DMS79 (cell line): ENCODE results near the gene BTBD16.

Experiments
- DNase-seq: peaks from one replicate; lab custom pipeline; 2025; lab: John Stamatoyannopoulos, UW

Gene BTBD16

DNA sequence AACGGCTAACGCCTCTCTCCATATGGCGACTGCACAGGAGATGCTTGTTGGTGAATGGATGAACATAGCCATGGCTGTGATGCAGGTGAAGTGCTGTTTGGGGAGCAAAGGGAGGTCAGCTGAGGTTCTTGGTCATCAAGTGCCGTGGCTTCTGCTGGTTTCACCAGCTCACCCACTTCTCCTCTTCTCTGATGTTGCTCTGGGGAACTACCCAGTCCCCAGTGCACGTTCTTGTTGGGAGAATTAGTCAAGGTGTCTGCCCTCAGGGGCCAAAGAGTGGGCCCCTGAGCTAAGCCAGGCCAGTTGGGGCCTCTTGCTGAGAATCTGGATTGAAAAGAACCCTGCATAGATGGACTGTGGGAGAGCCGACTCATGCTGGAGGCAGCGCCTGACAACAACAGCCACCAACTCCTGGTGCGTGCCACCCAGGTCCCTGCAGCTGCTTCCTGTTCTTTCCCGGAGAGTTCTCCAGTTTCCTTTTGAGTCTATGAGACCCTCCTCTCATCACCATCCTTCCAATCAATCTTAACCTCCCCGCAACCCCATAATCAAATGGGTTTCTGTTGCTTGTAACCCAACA lies 3.0 kb downstream of the BTBD16 start:
- DNase-seq: no peak

DNA sequence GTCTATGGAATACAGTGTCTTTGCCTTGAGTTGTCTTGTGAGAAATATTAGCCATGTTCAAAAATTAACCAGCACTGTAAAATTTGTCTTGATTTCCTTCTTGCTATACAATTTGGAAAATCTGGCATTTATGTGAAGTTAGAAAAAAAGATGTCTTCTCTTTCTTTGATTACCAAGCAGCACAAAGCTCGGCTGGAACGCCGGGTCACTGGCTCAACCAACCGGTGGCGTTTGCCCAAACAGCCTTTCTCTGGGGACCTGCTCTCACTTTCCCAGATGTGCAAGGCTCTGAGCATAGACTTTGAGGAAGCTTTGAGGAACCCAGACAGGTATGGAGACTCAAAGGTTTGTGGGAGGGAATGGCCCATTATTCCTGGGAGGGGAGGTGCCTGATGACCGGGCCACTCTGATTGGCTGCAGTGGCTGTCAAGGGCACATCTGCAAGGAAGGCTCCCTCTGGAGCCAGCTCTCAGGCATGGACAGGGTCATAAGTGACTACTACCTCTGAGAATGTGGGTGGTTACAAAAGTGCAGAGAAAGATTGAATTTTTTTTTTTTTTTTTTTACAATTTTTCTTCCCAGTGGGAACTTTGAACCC lies 5.6 kb downstream of the BTBD16 start:
- DNase-seq: no peak

DNA sequence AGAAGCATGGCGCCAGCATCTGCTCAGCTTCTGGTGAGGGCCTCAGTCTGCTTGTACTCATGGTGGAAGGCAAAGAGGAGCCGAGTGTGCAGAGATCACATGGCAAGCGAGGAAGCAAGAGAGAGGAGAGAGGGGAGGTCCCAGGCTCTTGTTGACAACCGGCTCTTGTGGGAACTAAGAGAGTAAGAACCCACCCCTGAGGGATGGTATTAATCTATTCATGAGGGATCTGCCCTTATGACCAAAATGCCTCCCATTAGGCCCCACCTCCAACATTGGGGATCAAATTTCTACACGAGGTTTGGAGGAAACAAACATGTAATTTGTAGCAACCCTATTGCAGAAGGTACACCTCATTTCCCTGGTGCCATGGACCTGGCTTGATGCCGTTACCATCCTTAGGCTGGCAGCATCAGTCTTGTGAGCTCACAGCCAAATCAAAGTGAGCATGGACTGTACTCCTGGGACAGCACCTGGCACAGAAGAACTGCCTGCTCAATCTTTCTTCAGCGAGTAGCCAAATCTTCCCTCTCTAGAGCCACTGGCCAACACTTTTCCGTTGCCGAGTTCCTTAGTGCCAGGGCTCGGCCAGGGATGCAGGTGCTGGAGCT lies 6.5 kb downstream of the BTBD16 start:
- DNase-seq: no peak

DNA sequence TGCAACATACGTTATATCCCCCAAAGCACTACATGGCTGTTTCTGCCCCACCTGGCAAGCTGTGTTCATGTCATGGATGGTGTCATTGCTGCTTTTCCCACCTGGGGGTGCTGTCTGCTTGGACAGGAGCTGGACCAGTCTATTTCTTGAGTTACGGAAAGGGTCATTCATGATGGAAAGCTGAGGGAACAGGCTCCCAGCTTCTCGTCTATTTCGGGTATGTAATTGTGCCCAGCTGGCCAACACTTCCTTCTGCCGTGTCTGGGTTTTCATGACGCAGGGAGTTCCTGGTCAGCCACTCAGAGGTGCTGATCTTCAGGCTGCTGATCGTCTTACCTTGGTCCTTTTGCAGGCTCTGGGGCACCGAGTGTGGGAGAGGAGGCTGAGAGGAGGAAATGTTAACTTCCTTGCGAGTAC lies 8.6 kb downstream of the BTBD16 start:
- DNase-seq: no peak

DNA sequence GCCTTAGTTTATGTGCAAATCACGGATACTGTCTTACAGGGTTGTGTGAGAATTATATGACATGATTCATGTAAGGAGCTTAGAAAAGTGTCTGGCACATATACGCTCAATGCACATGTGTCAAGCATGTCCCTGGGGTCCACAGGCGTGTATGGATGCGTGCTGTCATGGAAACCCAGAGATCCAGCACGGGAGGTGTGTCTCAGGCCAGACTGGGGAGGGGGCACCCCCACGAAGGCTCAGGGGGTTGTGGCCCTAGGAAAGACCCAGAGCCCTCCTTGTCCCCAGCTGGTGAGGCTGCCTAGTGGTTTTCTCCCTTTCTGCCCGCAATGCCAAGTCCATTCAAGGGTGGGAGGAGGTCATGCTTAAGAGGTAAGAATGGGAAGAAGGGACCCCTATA lies 9.1 kb downstream of the BTBD16 start:
- no peak for DNase-seq

DNA sequence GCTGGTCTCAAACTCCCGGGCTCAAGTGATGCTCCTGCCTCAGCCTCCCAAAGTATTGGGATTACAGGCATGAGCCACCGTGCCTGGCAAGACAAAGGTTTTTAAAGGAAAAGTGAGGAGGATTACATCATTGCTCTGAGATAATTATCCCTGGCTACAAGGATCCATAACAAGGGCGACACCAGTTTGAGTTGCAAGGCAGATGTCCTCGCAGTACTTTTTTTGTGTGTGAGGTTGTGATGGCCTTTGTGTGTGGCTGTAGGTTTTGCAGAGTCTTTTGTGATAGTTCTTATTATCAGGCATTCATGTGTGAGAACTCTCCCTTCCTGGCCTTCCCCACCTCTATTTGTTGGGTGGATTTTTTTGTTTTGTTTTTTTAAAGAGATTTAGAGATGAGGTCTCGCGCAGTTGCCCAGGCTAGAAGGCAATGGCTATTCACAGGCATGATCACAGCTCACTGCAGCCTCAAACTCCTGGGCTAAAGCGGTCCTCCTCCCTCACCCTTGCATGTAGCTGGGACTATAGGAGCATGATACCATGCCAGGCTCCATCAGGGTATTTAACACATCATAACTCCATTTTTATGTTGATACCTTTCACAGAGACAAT lies 10.0 kb downstream of the BTBD16 start:
- no peak for DNase-seq

DNA sequence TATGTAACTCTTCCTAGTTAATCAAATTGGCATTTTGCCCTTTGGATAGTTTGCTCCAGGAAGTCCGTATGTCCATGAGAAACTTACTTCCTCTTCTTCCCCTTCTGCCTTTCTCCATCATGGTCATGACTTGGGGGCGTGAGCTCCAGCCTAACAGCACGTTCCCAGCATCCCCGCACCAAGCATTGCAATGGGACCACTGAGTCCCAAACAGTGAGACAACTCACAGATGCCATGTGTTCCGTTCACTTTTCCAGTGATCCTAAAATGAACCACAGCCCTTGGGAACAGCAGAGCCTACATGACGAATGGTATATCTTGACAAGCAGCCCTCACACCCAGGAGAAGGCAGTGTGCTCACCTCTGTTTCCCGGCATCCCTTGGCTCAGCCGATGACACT lies 10.7 kb downstream of the BTBD16 start:
- DNase-seq: no peak

DNA sequence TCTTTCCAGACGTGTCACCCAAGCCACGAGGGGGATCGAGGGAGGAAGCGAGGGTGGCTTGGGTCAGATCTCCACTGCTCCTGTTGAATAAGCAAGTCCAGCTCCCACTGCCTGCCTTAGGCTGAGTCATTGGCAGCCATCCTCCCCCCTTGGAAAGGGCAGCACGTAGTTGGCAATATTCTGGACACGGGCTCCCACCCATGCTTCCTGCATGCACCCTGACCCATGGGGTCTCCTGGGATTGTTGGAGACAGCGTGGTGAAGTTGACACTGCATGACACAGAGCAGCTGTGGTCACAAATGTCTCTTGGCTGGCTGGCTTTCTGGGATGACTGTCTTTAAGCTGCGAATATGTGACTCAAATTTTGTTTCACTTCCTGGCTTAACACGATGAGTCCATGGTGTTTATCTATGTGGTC lies 11.2 kb downstream of the BTBD16 start:
- DNase-seq: no peak

DNA sequence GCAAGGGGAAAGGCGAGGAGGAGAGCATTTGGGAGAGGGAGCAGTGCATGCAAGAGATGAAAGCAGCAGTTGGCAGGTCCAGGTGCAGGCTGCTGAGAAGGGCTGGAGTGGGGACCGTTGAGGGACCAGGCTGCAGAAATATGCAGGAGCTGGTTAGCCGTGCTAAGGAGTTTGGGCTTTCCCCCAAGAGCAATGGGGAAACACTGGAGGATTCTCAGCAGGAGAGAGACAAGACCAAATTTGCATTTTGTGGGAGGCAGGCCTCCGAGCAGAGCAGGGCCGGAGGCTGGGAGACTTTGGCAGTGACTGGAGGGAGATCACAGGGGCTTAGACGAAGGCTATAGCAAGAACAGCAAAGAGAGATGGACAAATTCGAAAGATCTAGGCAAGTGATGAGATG lies 11.8 kb downstream of the BTBD16 start:
- no peak for DNase-seq

DNA sequence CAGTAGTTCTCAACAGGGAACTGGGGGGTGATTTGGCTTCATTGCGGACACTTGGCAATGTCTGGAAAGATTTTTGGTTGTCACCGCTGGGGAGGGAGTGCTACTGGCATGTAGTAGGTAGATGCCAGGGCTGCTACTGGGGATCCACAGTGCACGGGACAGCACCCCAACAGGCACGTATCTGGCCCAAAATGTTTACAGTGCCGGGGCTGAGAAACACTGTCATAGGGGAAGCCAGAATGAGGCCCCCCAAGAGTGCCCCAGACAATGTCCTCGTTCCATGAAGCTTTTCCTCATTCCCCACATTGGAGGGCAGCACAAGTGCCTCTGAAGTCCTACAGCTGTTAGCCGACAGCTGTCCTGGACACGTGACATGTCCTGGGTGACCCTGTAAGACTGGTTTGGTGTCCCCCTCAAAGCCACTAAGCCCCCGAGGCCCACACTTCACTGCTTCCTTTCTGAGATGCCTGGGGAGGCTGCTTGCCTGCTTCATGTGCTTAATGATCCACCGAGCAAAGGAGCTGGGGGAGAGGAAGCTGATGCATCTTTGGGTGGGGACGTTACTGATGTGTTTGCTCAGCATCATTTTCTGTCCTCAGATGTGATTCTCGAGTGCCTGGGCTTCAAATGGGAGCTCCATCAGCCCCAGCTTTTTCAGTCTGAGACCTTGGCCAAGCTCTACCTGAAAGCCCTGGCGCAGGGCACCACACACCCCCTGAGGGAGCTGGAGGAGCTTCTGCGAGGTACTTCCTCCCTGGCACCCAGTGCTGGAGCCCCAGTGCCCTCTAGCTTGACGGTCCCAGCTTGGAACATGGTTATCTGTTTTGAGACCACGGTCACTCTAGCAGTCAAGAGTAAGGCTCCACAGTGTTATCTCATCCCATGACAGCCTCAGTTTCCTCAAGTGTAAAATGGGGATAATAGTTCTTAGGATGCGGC lies 14.7 kb downstream of the BTBD16 start:
- DNase-seq: no peak

DNA sequence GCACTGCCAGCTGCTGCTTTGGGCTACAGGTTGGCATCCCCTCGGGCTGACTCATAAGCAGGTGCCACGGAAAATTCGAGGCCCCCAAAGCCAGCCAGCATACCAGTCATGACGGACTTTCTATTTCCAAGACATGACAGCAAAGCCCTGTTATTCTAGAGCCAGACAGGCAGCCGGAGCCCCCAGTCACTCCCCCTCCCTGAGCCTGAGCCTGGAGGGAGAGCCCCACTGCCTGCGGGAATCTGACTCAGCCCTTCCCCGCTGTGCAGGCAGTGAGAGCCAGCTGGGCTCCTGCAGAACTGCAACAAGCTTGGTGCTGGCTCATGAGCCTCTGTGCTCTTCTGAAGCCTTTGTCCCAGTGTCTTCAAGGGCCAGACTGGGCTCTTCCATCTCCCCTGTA lies 15.8 kb downstream of the BTBD16 start:
- DNase-seq: no peak

DNA sequence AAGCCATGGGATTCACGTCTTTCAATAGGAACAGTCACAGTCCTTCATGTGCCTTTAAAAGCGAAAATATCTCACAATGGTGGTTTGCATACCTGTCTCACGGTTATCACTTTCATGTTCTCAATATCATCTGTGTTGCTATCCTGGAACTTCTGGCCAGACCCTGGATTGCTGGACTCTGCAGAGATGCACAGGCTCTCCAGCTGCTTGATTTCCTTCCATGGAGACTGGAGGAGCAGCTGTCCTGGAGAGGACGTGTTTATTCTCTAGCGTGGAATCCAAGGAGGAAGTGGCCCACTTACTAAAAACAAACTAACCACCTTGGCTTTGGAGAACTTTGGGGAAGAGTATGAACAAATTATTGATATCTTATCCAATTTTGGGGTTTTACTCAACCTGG lies 16.5 kb downstream of the BTBD16 start:
- DNase-seq: no peak

DNA sequence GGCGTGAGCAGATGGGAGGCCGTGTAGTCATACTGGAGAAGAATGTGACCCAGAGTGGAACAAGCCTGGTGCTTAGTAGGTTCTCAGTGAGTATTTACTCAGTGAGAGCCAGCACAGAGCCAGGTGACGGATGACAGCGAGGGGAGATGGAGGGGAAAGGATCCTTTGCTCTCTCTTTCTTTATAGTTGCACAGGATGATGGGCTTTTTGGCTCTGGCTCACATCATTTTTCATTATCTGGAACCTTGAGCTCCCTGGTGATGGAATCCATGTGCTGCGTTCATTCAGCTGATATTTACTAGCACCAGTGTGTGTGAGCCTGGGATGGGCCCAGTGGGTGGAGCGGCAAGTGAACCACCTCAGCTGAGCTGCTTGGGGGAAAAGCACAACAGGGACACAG lies 17.2 kb downstream of the BTBD16 start:
- DNase-seq: no peak

DNA sequence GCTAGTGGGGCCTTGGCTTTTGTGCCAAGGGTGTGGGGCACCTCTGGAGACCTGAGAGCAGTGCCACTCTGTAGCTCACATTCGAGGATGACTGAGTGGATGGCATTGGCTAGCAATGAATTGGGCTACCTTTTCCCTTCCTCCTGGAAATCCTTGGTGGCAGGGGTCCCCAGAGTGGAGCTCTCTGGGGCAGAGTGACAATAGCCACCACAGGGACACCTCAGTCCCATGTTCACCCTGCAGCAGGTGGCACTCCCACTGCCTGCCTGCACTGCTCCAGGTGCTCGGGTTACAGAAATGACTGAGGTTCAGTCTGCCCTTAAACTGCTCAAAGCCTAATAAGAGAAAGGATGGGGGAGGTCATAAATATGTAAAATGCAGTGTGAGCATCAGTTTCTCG lies 17.8 kb downstream of the BTBD16 start:
- no peak for DNase-seq

DNA sequence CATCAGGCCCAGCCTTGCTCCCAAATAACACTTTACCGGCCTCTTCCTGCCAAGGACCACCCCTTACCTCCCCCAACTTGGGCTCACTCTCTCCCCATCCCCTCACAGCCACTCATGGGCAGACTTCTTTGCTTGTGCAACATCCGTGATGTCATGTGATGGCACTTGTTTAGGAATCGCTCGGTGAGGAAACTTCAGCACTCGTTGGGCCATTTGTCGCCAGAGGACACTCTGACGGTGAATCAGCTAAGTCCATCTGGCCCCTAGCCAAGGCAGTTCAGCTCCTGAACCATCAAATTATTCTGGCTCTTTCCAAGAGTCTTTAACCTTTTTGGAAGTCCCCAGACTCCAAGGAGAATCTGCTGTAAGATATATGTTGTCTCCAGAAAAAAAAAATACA lies 19.2 kb downstream of the BTBD16 start:
- no peak for DNase-seq

DNA sequence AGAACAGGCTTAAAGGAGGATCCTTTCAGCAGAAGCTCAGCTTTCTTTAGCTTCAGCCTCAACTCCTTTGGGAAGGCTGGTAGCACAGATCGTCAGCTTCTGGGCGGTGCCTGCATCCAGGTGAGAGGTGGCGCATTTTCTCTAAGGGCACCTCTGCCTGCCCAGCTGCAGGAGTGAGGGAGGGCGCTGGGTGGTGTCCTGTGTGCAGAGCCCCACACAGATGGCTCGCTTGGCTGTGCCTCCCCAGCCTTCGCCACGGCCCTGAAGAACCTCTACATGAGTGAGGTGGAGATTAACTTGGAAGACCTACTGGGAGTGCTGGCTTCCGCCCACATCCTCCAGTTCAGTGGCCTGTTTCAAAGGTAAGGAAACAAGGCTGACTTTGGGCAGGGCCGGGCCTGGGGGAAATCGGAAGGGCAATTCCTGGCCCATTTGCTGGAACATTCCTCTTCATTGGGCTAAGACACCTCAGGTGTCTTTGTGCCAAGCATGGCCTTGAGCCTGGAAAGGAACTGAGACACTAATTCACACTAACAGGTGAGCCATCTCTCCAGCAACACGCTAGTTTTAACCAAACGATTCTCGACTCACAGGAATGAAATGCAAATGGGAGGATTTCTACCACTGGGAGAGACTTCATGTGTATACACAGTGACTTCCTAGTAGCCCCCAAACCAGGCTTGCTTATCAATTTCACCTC lies 19.9 kb downstream of the BTBD16 start:
- no peak for DNase-seq

DNA sequence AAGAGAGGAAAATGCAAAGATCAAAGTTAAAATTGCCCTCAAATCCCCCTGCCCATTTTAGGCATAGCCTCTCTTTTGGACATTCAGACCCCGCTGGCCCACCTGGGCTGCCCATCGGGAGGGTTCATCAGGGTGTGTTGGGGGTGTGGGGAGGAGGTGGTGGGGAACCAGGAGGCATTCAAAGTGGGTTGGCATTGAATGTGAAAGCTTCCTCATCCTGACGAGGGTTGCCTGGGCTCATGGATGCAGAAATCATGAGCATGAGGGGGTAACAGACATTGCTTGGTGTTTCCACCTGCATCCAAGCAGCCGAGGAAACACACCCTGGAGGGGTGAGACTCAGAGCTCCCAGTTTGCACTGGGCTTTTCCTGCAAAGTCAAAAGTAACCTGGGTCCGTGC lies 20.6 kb downstream of the BTBD16 start:
- no peak for DNase-seq

DNA sequence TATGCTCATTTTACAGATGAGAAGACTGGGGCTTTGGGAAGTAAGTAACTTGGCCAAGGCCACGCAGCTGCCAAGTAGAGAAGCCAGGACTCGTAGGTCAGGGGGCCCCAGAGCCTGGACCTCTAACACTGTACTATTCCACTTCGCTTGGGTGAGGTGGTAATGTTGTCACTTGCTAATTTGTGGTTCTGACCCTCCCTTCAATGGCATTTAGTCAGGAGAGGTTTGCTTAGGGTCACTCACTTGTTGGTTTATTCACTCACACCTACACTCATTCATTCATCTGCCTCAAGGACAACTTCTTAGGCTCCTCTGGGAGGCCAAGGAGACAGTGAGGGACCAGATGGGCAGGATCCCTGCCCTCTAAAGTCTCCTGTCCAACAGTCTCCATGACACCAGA lies 21.3 kb downstream of the BTBD16 start:
- no peak for DNase-seq

DNA sequence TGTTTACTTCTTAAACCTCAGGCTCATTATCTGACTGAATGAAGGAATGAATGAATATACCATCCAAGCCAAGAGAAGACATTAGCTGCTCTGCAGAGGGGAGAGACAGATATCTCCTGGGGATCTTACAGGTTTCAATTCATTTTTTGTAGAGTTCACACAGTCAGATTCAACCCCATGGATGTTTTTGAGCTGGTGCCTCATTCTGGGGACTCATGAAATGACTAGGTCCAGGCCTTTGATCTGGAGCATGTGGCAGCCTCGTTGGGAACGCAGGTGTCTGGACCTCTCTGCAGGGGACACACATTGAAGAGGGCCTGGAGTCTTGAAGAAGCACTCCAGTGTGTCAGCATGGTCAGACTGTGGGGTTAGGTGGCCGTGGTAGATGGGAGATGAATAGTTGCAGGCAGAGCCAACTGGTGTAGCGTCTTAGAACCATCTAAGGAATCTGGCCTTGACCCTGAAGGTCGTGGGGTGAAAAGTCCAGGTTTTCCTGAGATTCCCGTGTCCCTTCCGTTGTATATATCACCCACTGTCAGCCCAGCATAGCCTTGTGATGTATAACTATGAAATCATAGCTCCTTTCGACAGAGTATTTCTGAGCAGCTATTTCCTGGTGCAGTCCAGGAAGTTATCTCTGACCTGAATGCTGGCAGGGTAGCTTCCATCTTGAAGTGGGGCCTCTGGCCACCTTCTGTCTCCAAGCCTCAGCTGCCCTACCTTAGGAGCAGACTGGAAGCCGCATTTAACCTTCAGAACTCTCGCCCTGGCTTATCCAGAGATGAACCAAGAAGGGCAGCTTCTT lies 22.3 kb downstream of the BTBD16 start:
- no peak for DNase-seq

DNA sequence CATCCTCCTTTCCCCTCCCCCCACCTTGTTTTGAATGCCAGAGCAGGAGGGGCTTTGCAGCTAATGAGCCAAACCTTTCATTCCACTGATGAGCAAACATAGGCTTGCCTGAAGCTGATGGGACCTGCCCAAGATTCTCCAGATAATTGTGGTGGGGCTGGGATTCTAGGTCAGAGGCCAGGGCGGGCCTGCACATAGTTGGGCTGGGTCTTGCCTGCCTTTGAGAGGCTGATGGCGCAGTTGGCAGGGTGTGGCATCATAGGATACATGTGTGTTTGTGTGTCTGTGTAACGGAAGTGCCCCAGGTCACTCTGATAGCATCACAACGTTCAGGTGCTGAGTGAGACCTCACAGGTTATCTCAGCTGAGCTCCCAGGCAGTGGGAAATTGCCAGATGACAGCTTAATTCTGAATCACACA lies 22.9 kb downstream of the BTBD16 start:
- DNase-seq: no peak
